ENCODE results near the gene WWOX. TPM values are rescaled to one million over a fixed set of nuclear protein-coding genes. Genes with fewer than 3 reads are reported as not detected.

WWOX gene
- total and polyA plus RNA-seq, 2 donors (not counting 3 experiments of a cell fraction or from before 2014, with no cell fraction given), result 6.2 to 12.5 TPM

- no peak for FAIRE-seq
- no TSS peak for BruUV-seq (replicated peaks)
- Histone ChIP-seq H3K27me3 (ENCODE audit: control insufficient read depth in 2 of 2, insufficient read depth in 2 of 2, low read length in 2 of 2) (no peaks in the 10 kb centered on the region), H3K27ac (ENCODE audit: insufficient read depth, low read depth, low read length) (no peak overlapping the region), H4K20me1 (replicated peaks; ENCODE audit: control insufficient read depth, extremely low read depth, insufficient read depth, low read length) (no peaks in the 10 kb centered on the region), H3K4me3 (replicated peaks in 1 of 3; ENCODE audit: insufficient read depth in 1 of 3, low read depth in 1 of 3, low read length in 3 of 3) (no peak overlapping the region), H3K9me1 (replicated peaks; ENCODE audit: control insufficient read depth, extremely low read depth, insufficient read depth, low read length) (no peaks in the 10 kb centered on the region), H3K36me3 (ENCODE audit: control insufficient read depth in 2 of 2, extremely low read depth in 1 of 2, insufficient read depth in 2 of 2, low read length in 2 of 2) (no peaks in the 10 kb centered on the region), H3K79me2 (ENCODE audit: control insufficient read depth, insufficient read depth, low read length) (no peaks in the 10 kb centered on the region), H3K9ac (replicated peaks; ENCODE audit: extremely low read depth, insufficient read depth, low read length) (no peak overlapping the region), H3K9me3 (replicated peaks; ENCODE audit: control insufficient read depth, insufficient read depth, low read length) (no peaks in the 10 kb centered on the region), H2AFZ (ENCODE audit: low read depth, low read length) (no peak overlapping the region), H3K4me2 (ENCODE audit: insufficient read depth, low read length) (no peak overlapping the region), H3K4me1 (ENCODE audit: control insufficient read depth, extremely low read depth, insufficient read depth, low read length) (no peaks in the 10 kb centered on the region)
- TF ChIP-seq EZH2 (IDR thresholded peaks at IDR 0.05; ENCODE audit: borderline replicate concordance, low read depth, low read length, severe bottlenecking) (no peak), MYC (IDR thresholded peaks at IDR 0.05; ENCODE audit: low read depth, low read length) (no peak), MAX (IDR thresholded peaks at IDR 0.05; ENCODE audit: insufficient read depth, insufficient read length) (no peak), CTCF (IDR thresholded peaks at IDR 0.05; ENCODE audit: extremely low read depth in 1 of 2, insufficient read depth in 1 of 2, low read depth in 1 of 2, low read length in 2 of 2) (no peak), JUN (IDR thresholded peaks at IDR 0.05; ENCODE audit: borderline replicate concordance, insufficient read depth, insufficient read length, low read depth) (no peak), POLR2A (IDR thresholded peaks at IDR 0.05; ENCODE audit: low read depth, low read length) (no peak), POLR2AphosphoS5 (IDR thresholded peaks at IDR 0.05; ENCODE audit: insufficient read depth, low read depth, low read length) (no peak), FOS (IDR thresholded peaks at IDR 0.05; ENCODE audit: borderline replicate concordance, insufficient read depth, low read length) (no peak), GATA2 (IDR thresholded peaks at IDR 0.05; ENCODE audit: insufficient read depth, insufficient read length, low read depth, low read length) (no peak)
- intact Hi-C loops (cut with micrococcal nuclease) (no loop called here), dilution Hi-C loops (cut with MboI; ENCODE audit: extremely low pct_ligation_motif_present, low sequenced_read_pairs) (no loop called here)
- CTCF ChIA-PET, result no interaction called here
- POLR2A ChIA-PET, result no interaction called here
- no peak for DNase-seq (ENCODE audit: low read depth, low spot score)
These were observed 265.9 kb downstream of the WWOX start for GRCh38 chr16:78365366-78365765.
